GM23338 (cell line): ENCODE results near the gene C16orf78.

Source experiments
- CREB1 ChIP-seq: fragments of 250-450 bp; sonication (Bioruptor Pico); IDR thresholded peaks from 2 replicates; pipeline ENCODE4 v1.5.0; 2020; ENCODE audit warnings: low read depth, mild to moderate bottlenecking, moderate library complexity
- EZH2 ChIP-seq: fragments of 200-600 bp; sonication (generic); IDR thresholded peaks from one replicate; pipeline ENCODE4 v1.8.0; 2017; ENCODE audit warnings: antibody characterized with exemption, mild to moderate bottlenecking, low read depth; ENCODE audit not compliant: unreplicated experiment
- EZH2phosphoT487 ChIP-seq: fragments of 200-600 bp; sonication (generic); IDR thresholded peaks from one replicate; pipeline ENCODE4 v1.8.1; 2018; ENCODE audit warnings: antibody characterized with exemption; ENCODE audit not compliant: unreplicated experiment
- POLR2AphosphoS5 ChIP-seq: IDR thresholded peaks from 2 replicates; pipeline ENCODE4 v1.6.1; 2016; ENCODE audit warnings: antibody characterized with exemption, low read depth
- REST ChIP-seq: IDR thresholded peaks from one replicate; pipeline ENCODE4 v1.6.1; 2018; ENCODE audit warnings: antibody characterized with exemption; ENCODE audit not compliant: unreplicated experiment
- ZNF114 ChIP-seq: fragments of 250-450 bp; sonication (Bioruptor Pico); IDR thresholded peaks from 2 replicates; pipeline ENCODE4 v1.5.0; 2020; ENCODE audit warnings: mild to moderate bottlenecking, moderate library complexity
- TF ChIP-seq, protein P1 (sequence below), 2 experiments: fragments of 200-600 bp in 1 of 2; sonication (generic) in 1 of 2; conservative IDR thresholded peaks; 2 replicates each; pipeline versions ENCODE4 v1.5.1 to v1.6.1; 2016 to 2017; ENCODE audit warnings: antibody characterized with exemption in 2 of 2, low read depth in 2 of 2, mild to moderate bottlenecking in 2 of 2, moderate library complexity in 1 of 2

DNA sequence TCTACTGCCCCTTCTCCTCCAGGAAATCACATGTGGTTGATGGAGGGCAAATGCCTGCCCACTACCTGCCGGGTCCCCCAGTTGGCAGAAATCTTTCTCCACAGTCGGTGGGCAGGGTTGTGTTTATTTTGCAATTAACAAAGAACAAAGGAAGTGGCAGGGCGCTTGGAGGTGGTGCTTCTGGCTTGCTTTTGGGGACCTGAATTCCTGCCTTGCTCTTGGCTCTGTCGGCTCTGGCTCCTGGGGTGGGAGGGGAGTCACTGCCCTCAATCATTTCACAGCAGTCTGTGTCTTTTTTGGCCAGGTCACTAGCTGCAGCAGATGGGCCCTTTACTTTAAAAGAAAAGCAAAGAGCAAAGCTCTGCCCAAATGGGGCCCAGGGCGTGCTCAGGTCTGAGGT lies 69.2 kb downstream of the C16orf78 start:
- TF ChIP-seq, protein P1, sequence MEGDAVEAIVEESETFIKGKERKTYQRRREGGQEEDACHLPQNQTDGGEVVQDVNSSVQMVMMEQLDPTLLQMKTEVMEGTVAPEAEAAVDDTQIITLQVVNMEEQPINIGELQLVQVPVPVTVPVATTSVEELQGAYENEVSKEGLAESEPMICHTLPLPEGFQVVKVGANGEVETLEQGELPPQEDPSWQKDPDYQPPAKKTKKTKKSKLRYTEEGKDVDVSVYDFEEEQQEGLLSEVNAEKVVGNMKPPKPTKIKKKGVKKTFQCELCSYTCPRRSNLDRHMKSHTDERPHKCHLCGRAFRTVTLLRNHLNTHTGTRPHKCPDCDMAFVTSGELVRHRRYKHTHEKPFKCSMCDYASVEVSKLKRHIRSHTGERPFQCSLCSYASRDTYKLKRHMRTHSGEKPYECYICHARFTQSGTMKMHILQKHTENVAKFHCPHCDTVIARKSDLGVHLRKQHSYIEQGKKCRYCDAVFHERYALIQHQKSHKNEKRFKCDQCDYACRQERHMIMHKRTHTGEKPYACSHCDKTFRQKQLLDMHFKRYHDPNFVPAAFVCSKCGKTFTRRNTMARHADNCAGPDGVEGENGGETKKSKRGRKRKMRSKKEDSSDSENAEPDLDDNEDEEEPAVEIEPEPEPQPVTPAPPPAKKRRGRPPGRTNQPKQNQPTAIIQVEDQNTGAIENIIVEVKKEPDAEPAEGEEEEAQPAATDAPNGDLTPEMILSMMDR (conservative IDR thresholded peaks at IDR 0.05; ENCODE audit: low read depth in 2 of 2) = no peak
- TF ChIP-seq EZH2phosphoT487 (no peak), POLR2AphosphoS5 (no peak), EZH2 (no peak), CREB1 (no peak), REST (no peak), ZNF114 (no peak)
